C4-2B (cell line): Measurements from ENCODE around the gene FAM193A.

Source experiments
- ZFX ChIP-seq: fragments of 450-650 bp; IDR thresholded peaks from 2 replicates; pipeline ENCODE4 v1.6.1; 2017
- TF ChIP-seq, protein P1 (sequence below): fragments of 450-650 bp; conservative IDR thresholded peaks from 2 replicates; pipeline ENCODE4 v1.5.1; 2017; ENCODE audit warnings: mild to moderate bottlenecking

DNA sequence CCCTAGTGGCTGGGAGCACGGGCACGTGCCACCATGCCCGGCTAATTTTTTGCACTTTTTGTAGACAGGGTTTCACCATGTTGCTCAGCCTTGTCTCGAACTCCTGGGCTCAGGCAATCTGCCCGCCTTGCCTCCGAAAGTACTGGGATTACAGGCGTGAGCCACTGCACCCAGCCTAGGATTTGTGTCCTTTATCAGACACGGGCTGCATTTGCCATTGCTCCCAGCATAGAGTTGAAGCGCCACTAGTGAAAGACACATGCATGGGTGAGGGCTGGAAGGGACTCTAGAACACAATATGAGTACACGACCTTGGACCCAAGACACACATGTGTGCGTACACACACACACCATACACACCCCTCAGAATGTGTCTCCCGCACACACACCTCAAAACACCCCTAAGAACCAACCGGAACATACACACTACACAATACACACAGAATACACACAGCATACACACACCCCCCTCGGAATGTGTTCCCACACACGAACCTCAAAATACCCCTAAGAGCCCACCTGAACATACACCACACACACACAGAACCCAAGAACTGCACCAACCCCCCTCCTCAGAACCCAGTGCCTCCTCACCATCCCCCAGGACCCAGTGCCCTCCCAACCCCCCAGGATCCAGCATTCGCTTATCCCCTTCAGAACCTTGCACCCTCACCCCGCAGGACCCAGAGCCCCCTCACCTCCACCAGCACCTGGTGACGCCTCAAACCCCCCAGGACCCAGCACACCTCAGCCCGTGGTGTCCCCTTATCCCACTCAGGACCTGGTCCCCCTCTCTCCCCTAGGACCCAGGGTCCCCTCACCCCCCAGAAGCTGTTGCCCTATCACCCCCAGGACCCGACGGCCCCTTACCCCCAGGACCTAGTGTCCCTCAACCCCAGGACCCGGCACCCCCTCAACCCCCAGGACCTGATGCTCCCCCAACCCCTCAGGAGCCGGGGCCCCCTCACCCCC is 218.7 kb downstream of the FAM193A start:
- TF ChIP-seq, protein P1, sequence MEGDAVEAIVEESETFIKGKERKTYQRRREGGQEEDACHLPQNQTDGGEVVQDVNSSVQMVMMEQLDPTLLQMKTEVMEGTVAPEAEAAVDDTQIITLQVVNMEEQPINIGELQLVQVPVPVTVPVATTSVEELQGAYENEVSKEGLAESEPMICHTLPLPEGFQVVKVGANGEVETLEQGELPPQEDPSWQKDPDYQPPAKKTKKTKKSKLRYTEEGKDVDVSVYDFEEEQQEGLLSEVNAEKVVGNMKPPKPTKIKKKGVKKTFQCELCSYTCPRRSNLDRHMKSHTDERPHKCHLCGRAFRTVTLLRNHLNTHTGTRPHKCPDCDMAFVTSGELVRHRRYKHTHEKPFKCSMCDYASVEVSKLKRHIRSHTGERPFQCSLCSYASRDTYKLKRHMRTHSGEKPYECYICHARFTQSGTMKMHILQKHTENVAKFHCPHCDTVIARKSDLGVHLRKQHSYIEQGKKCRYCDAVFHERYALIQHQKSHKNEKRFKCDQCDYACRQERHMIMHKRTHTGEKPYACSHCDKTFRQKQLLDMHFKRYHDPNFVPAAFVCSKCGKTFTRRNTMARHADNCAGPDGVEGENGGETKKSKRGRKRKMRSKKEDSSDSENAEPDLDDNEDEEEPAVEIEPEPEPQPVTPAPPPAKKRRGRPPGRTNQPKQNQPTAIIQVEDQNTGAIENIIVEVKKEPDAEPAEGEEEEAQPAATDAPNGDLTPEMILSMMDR, result no peak
- TF ChIP-seq ZFX, result no peak
